CD4-positive, alpha-beta T cell treated with Interleukin-1 beta for 1 hour (primary cell): ENCODE measurements around the gene PEAR1.
A peak's percentile ranks its signal among the peaks of the same experiment; 100 is the strongest.

ENCODE experiments used
- DNase-seq, 2 donors: peaks; one replicate each; pipeline ENCODE4 v3.0.0-alpha.2; 2020 to 2022

PEAR1 gene, protein sequence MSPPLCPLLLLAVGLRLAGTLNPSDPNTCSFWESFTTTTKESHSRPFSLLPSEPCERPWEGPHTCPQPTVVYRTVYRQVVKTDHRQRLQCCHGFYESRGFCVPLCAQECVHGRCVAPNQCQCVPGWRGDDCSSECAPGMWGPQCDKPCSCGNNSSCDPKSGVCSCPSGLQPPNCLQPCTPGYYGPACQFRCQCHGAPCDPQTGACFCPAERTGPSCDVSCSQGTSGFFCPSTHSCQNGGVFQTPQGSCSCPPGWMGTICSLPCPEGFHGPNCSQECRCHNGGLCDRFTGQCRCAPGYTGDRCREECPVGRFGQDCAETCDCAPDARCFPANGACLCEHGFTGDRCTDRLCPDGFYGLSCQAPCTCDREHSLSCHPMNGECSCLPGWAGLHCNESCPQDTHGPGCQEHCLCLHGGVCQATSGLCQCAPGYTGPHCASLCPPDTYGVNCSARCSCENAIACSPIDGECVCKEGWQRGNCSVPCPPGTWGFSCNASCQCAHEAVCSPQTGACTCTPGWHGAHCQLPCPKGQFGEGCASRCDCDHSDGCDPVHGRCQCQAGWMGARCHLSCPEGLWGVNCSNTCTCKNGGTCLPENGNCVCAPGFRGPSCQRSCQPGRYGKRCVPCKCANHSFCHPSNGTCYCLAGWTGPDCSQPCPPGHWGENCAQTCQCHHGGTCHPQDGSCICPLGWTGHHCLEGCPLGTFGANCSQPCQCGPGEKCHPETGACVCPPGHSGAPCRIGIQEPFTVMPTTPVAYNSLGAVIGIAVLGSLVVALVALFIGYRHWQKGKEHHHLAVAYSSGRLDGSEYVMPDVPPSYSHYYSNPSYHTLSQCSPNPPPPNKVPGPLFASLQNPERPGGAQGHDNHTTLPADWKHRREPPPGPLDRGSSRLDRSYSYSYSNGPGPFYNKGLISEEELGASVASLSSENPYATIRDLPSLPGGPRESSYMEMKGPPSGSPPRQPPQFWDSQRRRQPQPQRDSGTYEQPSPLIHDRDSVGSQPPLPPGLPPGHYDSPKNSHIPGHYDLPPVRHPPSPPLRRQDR

DNA sequence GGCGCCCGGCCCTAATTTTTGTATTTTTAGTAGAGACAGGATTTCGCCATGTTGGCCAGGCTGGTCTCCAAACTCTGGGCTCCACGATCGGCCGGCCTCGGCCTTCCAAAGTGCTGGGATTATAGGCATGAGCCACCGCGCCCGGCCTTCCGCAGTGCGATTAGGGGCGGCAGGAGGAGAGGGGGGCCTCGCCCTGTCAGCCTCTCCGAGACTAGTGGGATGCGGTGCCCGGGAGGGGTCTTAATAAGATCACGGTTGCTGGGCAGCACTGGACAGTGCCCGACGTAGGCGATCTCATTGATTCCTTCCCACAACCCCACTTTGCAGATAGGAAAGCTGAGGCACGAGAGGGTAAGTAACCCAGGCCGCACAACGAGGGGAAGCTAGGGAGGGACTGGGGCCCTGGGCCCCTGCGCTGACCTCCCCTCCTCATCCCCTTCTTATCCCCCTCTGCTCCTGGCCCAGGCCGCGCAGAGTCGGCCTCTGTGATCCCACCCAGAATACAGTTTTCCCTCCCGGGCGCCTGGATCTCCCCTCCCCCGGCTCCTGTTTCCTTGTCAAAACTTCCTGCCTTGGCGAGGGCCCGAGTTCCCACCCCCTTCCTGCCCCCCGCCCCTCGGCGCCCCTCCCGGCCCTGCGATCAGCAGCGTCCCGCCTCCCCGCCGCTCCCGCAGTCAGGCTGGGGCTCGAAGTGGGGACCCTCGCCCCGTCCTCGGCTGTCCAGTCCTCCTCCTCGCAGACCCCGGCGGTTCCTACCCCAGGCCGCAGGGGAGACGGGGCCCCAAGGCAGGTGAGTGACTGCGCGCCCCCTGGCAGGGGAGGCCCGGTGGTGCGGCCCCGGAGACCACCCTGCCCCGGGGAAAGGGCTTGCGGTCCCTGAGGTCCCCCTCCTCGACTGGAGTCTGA is at the start of gene PEAR1:
Gene PEAR1, plus strand, starts transcription at position 671 of the 906 bp plus-strand sequence. CDS start 10,209 bp downstream, outside the sequence.
- no peak for DNase-seq

DNA sequence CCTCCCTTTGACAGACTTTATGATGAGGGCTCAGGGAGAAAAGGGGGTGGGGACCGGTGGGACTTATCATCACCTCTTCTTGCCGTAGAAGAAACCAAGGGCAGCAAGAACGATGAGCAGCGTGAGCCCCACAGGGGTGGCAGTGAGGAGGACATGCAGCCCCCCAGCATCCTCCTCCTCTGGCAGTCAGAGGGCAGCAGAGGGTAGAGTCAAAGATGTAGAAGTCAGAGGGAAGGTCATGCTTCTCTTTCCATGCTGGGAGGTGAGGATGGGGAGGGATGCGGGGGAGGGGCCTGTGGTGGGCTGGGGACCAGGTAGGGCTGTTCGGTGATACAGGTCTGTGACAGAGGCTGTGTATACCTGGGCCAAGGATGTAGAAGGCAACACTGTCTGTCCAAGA is 49.4 kb upstream of the PEAR1 start:
- no peak for DNase-seq

DNA sequence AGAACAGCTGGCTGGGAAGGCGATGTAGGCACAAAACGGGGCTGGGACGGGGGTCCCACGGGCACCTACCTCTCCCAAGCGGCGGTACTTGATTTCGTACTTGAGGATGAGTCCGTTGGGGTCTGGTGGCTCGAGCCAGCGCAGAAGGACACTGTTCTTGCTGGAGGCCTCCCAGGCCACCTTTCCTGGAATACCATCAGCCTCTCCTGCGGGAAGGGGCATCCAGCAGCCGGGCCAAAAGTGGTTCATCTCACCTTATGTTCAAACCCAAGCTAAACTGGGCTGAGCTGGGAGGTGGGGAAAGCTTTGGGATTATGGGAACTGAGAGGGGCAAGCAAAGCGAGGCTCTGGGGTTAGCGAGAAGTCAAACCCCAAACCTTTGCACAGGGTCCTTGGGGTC is 48.9 kb upstream of the PEAR1 start:
- DNase-seq = no peak

DNA sequence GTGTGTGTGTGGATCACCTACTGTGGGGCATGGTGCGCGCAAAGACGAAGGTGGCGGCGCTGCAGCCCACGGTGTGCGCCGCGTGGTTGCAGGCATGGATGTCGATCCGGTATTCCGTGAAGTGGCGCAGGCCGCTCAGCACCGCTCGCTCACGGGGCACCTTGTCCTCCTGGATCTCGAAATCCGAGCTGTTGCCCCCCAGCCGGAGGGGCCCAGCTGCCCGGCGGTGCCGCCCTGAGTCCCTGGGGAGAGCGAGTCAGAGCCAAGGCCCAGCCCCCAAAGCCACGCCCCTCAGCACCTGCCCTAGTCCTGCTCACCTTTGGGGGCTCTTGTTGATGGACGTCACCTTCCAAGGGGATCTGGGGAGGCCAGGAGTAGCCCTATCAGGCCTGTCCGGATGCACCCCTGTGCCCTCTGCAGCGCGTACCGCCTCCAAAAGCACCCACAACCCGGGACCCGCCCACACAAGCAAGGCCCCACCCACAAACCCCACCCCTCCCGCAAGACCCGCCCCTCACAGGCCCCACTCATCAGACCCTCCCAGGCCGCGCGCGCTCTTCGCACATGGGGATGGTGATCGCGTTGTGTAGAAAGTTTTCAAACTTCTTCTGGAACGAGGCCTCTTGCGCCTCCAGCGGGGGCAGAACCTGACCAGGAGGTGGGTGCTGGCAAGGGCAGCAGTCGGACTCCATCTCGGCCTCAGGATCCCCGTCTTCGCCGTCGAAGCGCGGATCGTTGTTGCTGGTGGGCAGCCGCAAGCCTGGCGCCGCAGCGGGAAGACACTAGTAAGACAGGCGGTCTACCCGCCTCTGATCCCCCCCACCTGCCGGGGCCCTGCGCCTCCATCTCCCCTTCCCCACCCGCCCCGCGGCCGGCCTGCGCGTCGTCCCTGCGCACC is 48.2 kb upstream of the PEAR1 start:
- DNase-seq = peak; percentile 41

DNA sequence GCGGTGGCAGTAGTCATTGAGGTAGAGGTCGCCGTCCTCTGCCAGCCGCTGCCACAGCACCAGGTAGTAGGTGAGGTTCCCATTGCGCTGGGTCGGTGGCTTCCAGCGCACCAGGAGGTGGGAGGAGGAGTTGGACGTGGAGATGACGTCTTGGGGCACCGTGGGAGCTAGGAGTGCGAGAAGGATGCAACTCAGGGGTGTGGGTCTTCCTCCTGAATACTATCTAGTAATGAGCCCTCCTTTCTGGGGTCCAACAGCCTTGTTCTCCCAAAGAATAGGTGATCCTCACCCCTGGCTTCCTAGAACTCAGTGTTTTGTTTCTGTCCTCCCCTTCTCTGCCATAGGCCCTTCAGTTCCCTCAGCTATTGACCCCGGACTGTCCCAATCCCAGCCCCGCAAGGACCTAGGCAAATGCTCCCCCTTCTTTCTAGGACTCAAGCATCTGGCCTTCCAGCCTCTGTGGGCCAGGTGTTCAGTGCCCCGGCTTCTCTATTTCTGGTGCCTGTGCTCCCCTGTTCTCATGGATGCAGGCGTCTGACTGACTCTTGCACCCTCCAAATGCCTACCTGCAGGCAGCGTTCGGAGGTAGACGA is 47.5 kb upstream of the PEAR1 start:
- DNase-seq = no peak

DNA sequence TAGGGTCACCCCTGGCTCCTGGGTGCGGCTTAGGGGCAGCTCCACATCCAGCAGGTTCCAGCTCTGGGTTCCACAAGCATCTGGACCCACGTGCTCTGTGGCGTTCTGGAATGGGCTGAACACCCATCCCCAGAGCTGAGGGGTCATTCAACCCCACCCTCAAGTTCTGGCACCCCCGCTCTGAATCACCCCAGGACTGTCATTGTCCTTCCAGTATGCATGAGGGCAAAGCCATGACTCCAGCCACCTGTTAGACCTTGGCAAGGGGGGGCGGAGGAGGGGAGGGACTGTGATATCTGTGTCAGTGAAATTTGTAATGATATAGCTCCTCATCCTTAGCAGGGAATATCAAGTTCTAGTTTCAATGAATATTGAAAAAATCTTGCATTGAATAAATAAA is 46.9 kb upstream of the PEAR1 start:
- DNase-seq = no peak

DNA sequence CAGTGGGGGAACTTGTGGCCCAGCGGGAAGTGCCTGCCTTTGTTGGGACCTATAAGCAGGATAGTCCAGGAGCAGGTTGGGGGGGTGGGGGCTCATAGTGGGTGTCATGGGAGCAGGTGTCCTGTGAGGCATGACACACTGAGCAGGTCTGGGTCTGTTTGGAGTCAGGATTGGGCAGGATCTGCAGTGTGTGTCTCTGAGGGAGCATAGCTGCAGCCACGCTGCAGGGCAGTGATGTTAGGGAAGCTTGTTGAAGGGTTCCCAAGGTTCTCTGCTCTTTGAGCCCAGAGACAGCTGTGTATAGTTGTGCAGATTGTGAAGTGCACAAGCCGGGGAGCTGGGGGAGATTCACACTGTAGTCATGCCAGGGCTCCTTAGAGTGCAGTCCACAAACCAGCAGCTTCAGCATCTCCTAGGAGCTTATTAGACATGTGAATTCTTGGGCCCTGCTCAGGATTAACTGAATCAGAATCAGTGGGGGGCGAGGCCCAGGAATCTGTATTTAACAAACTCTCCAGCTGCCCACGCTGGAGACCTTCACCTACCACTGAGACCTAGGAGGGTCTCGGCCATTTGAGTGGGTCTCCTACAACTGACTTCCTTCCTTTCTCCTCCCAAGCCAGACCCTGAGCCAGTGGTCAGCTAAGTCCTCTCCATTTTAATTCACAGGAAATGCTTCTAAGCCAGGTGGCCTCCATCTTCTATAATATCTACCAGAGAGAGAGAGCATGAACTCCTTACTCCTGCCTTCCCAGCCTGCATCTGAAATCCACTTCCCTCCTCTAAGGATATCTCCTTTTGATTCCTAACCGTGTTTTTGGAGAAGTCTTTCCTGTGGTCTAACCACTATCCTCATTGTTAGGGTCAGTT is 45.7 kb upstream of the PEAR1 start:
- no peak for DNase-seq

DNA sequence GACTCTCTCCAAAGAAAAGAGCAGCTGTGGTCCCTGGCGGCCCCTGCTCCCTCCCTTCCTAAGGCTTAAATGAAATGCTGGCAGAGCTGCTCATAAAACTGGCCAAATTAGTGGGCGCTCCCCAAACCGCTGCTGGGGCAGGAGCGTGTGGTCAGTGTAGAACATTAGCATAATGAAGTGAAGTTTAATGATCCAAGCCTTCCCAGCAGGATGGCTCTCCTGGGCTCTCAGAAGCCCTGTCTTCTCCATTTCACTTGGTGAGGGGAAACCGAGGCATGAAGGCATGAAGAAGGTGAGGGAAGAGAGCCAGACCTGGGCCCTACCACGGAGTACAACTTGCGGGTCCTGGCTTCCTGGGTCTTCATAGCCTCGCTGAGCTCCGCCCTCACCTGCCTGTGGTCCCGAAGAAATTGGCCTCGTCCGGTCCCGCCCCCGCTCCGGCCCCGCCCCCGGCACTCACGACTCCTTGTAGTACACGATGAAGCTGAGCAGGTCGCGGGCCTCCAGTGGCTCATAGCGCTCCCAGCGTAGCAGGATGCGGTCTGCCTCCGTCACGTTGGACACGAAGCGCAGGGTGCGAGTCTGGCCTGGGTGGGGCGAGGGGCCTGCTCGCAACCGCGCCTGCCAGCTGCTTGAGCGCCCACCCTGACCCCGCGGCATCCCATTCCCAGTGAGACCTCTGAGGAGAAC is 44.9 kb upstream of the PEAR1 start:
- DNase-seq = peak; percentile 80 to 81

DNA sequence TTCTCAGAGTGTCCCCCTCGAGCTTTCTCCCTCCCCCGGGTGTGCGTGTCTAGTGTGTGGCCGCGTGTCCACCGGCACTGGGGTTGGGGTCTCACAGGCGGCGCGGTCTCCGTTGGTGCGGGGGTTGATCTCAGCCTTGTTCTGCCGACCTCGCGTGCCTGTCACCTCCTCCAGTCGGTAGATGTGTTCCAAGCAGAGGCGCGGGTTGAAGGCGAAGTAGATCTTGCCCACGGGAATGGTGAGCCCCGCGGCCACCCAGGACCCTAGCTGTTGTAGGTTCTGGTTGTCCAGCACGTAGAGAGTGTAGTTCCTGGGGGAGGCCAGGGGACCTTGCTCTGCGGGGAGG is 44.4 kb upstream of the PEAR1 start:
- DNase-seq = no peak

DNA sequence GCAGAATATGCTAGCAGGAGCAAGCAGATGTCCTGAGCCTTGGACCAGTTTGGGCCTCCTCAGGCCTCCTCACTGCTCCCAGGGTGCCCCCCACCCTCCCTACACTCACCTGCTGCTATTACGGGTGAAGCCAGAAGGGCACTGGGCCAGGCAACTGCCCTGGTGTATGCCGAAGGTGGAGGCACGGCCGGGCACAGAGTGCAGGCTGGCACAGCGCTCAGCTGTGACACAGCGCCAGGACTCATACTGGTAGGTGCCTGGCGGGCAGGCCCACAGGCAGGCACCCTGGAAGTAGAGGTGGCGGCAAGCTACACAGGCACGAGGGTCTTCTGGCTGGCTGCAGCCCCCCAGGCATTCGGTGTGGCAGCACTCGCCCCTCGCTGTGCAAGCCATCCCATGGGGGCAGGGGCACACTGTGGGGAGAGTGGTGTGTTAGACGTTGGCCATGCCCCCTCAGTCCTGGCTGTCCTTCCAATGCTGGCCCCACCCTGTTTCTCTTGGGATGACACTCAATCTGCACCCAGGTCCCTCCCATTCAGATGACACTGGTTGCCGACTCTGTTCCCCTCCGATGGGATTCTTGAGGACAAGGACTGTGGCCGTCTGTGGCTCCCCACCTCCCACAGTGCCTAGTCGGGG is 41.6 kb upstream of the PEAR1 start:
- no peak for DNase-seq

DNA sequence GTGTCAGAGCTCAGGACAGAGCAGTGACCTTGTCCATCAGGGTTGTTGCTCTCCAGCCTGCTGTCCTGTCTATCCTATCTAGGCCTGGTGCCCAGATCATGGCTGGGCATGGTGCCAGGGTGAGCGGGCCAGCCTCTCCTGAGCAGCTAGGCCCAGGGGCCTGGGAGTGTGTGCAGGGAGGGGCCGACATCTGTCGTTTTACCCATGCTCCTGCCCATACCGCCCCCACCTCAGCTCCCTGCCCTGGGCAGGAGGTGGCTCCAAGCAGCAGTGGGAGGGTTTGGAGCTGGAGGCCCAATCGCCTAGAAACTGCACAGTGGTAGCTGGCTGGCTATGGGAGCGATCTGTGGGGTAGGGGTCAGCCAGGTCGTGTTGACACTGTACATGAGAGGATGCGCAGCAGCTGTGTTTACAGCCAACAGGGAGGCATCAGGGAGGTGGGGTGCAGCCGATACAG is 41.1 kb upstream of the PEAR1 start:
- DNase-seq = no peak

DNA sequence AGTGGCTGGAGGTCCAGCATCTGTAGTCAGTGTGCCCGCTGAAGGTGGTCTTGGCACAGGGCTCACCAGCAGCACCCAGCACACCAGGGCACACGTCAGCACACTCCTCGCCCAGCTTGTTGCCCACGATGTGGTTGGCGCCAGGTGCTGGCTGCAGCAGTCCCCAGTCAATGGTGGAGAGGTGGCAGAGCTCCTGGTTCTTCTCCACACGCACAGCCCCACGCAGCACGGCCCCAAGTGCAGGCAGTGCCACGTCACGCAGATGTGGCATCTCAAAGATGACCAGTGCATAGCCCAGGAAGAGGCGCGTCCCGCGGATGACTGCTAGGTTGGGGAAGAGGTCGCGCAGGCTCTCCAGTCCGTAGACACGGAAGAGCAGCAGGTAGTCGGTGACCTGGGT is 39.8 kb upstream of the PEAR1 start:
- DNase-seq = no peak

DNA sequence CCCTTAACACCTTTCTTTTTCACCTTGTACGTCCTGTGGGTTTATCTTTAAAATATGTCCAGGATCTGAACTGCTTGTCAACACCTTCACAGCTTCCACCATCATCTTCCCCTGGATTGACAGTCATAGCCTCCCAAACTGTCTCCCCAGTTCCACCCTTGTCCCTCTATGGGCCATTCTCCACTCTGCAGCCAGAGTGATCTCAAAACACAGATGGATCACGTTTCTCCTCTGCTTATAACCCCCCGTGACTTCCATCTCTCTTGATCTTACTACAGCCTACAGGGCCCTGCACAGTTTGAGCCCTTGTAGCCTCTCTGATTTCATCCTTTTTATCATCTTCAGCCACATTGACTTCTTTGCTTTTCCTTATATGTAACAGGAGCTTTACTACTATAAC is 38.9 kb upstream of the PEAR1 start:
- DNase-seq = no peak

DNA sequence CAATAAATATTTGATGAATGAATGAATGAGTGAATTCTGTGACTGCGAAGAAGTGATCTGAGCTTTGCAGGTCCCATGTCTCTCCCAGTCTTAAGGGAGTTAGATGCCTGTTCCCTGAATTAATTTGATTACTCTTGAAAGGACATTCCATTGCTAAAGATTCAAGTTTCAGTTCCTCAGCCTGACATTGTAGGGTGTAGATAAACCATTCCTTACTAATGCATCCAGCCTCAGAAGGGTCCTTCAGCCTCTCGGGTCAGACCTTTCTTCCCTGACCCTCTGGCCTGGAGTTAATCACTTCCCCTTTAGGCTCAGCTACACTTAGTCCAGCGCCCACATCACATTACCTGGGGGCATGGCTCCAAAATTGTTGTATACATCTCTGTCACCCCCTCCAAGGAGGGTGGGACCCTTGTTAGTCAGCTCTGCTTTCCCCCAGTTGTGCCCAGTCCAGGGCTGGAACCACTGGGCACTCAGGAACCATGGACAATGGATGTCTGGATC is 37.2 kb upstream of the PEAR1 start:
- DNase-seq = no peak

DNA sequence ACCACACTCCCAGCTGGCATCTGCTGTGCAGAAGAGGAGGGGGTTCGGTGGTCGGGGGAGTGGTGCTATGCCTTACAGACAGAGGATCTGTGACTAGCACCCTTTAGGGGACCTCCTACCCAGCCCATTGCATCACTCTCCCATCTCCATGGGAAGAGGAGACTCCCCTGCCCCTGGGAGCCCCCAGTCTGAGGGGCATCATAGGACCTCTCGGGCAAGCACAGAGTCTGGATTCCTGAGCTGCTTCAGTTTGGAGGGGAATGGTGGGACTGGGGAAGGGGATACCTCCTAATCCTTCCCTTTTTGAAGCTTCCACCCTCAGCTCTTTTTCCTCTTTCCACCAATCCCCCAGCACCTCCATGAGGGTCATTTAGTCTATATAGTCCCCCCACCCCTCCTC is 36.0 kb upstream of the PEAR1 start:
- no peak for DNase-seq

DNA sequence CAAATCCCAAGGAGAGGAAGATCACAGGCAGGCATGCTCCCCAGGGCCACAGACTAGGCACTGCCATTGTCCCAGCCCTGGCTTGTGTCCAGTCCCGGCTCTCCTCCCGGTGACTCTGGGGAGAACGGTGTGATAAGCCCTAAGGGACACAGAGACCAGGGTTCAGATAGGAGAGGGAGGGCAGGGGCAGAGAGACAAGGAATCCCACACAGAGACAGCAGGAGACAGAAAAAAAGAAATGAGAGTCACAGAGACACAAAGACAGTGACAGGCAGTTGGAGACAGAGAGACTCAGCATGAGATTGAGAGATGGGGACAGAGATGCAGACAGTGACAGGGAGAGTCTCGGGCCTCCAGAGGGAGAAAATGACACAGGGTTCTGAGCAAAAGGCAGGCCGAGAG is 35.0 kb upstream of the PEAR1 start:
- no peak for DNase-seq

DNA sequence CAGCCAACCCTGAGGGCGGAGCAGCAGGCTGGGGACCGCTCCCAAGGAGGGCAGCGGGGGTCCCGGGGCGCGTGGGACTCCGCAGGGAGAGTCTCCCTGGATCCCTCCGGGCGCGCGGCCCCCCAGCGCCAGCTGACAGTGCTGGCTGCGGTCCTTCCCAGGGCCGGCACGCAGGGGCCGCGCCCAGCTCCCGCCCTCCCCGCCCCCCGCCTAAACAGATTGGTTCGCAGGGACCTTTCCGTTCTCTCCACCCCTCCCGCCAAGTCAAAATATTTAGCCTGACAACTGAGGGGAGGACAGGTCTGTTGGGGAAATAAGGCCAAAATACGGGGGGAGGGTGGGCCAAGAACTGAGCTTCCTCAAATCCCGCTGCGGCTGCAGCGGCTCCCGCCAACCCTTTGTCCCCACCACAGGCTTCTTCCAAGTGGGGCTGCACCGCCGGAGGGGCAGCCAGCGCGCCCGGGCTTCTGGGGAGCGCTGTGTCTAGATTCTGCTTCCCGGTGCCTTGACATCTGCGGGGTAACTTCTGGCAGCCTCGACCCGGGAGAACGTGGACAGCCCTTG is 34.5 kb upstream of the PEAR1 start, which contains the start of gene INSRR:
Gene INSRR, minus strand, starts transcription at position 159 of the 564 bp plus-strand sequence. CDS start 496 bp downstream, outside the sequence.
- no peak for DNase-seq

DNA sequence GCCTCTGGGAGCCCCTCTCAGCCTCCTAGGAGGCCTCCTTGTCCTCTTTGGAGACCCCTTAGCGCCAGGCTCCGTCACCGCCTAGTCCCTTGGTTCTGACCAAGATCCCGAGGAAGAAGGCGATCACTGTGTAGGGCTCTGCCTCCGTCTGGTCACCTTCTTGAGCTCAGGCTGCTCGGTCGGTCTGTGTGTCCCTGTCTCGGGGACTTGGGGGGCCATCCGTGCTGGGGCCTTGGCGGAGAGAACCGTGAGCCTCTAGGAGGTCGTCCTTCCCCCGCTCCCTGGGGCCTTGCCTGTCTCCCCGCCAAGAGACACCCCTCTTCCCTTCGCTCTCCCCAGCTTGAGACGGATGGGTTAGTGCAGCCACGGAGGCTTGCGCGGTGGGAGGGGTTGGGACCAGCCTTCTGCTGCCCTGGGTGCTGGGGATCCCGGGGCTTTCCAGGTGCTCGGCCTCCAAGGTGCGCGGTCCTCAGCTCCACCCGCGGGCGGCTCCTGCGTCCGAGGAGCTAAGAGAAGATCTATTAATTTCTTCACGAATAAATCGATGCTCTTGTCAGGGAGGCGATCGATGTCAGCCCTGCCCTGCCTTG is 33.9 kb upstream of the PEAR1 start:
- DNase-seq = peak in 1 of 2 donors; percentile 17
